Endodermal cell (in vitro differentiated cells): ENCODE results near the gene DLGAP1. TPM values are rescaled to one million over a fixed set of nuclear protein-coding genes. Genes with fewer than 3 reads are reported as not detected.

Experiments used
- DNase-seq: peaks from one replicate; pipeline ENCODE4 v3.0.0-alpha.2; 2017
- H3K27ac ChIP-seq: 2 replicates; pipeline ENCODE4 v1.5.1; 2013; ENCODE audit warnings: mild to moderate bottlenecking, low read depth, low read length, moderate library complexity
- H3K27me3 ChIP-seq: 2 replicates; pipeline ENCODE4 v1.6.1; 2013; ENCODE audit warnings: mild to moderate bottlenecking, low read length, moderate library complexity; ENCODE audit not compliant: insufficient read depth, control insufficient read depth, poor library complexity, severe bottlenecking
- H3K36me3 ChIP-seq: 2 replicates; pipeline ENCODE4 v1.7.0; 2013; ENCODE audit warnings: mild to moderate bottlenecking, low read length, moderate library complexity; ENCODE audit not compliant: control insufficient read depth, insufficient read depth
- H3K4me1 ChIP-seq: one replicate; pipeline ENCODE4 v1.7.0; 2013; ENCODE audit warnings: low read length; ENCODE audit not compliant: control insufficient read depth, insufficient read depth
- H3K4me3 ChIP-seq: 2 replicates; pipeline ENCODE4 v1.5.1; 2013; ENCODE audit warnings: mild to moderate bottlenecking, low read length, moderate library complexity
- H3K9ac ChIP-seq: 2 replicates; pipeline ENCODE4 v1.6.1; 2013; ENCODE audit warnings: mild to moderate bottlenecking, low read length, moderate library complexity; ENCODE audit not compliant: poor library complexity, severe bottlenecking; ENCODE audit errors: extremely low read depth
- H3K9me3 ChIP-seq: 2 replicates; pipeline ENCODE4 v1.6.1; 2013; ENCODE audit warnings: mild to moderate bottlenecking, low read length, moderate library complexity; ENCODE audit not compliant: control insufficient read depth
- H3K27ac Mint-ChIP-seq: 2 replicates; pipeline ENCODE4 v1.8.0; 2020; ENCODE audit warnings: mixed read lengths
- H3K27me3 Mint-ChIP-seq: 2 replicates; pipeline ENCODE4 v1.8.0; 2021; ENCODE audit warnings: mild to moderate bottlenecking, mixed read lengths; ENCODE audit not compliant: insufficient read depth
- H3K36me3 Mint-ChIP-seq: 2 replicates; pipeline ENCODE4 v1.8.0; 2020; ENCODE audit warnings: low read depth, mixed read lengths
- H3K4me1 Mint-ChIP-seq: 2 replicates; pipeline ENCODE4 v1.8.0; 2020; ENCODE audit warnings: mixed read lengths
- H3K4me3 Mint-ChIP-seq: 2 replicates; pipeline ENCODE4 v1.8.0; 2020; ENCODE audit warnings: mild to moderate bottlenecking, moderate library complexity, mixed read lengths
- H3K9me3 Mint-ChIP-seq: 2 replicates; pipeline ENCODE4 v1.8.0; 2020; ENCODE audit warnings: mild to moderate bottlenecking, mixed read lengths
- CTCF ChIP-seq: fragments of 200-600 bp; sonication (generic); conservative IDR thresholded peaks from 2 replicates; pipeline ENCODE4 v1.5.0; 2021; ENCODE audit warnings: antibody characterized with exemption, mild to moderate bottlenecking
- WGBS, 2 experiments: methylation state at CpG; one replicate each; pipeline versions ENCODE4 v1.1.5 to v1.1.7; 2013; ENCODE audit warnings: missing lambda C conversion rate in 2 of 2, mixed read lengths in 1 of 2; ENCODE audit not compliant: insufficient coverage in 1 of 2, insufficient read length in 1 of 2; 5-methylcytosine and 5-hydroxymethylcytosine counted together
- total RNA-seq, 2 donors: library from RNA; stranded (reverse); fragmentation: NEBNext Ultra II Directional in 1 of 2; extraction: Animal tissue kit (Norgen Biotek cat#: 25700) in 1 of 2; gene quantifications; 2 replicates in 1 of 2; 3 replicates in 1 of 2; pipeline ENCODE4 v1.2.1, GENCODE V29; 2021

The DLGAP1 gene
- total RNA-seq, 2 donors from 2014 or later: 11.5 to 21.5 TPM

- H3K4me3 Mint-ChIP-seq: no peak overlapping the region
- Histone ChIP-seq H3K4me3 (peak overlapping the region; percentile 47), H3K27me3 (no peaks in the 10 kb centered on the region), H3K9ac (no peak overlapping the region), H3K36me3 (peaks cover 16% of the 10 kb centered on the region), H3K4me1 (peaks cover 10% of the 10 kb centered on the region), H3K9me3 (no peaks in the 10 kb centered on the region), H3K27ac (no peak overlapping the region)
- H3K36me3 Mint-ChIP-seq: peaks cover 3% of the 10 kb centered on the region
- DNase-seq: no peak
- no peak for TF ChIP-seq CTCF
- no peaks in the 10 kb centered on the region for H3K9me3 Mint-ChIP-seq
- WGBS, 2 experiments: 54 to 57% methylated on average over 2 of the region's 2 CpGs
- peaks cover 12% of the 10 kb centered on the region for H3K27me3 Mint-ChIP-seq
- H3K4me1 Mint-ChIP-seq: peaks cover 18% of the 10 kb centered on the region
- no peak overlapping the region for H3K27ac Mint-ChIP-seq
Observed at GRCh38 chr18:4450065-4450658, 4.9 kb downstream of the DLGAP1 start.

- H3K9ac ChIP-seq: no peak overlapping the region
- H3K36me3 ChIP-seq: peaks cover 24% of the 10 kb centered on the region
- Mint-ChIP-seq H3K27ac (no peak overlapping the region), H3K4me1 (peaks cover 18% of the 10 kb centered on the region), H3K27me3 (no peaks in the 10 kb centered on the region), H3K9me3 (no peaks in the 10 kb centered on the region), H3K36me3 (peaks cover 3% of the 10 kb centered on the region), H3K4me3 (no peak overlapping the region)
- H3K4me3 ChIP-seq: no peak overlapping the region
- no peaks in the 10 kb centered on the region for H3K9me3 ChIP-seq
- WGBS, 2 experiments: 98 to 100% methylated on average over 2 to 4 of the region's 4 CpGs
- DNase-seq: no peak
- no peak overlapping the region for H3K27ac ChIP-seq
- H3K27me3 ChIP-seq: no peaks in the 10 kb centered on the region
- TF ChIP-seq CTCF: no peak
- H3K4me1 ChIP-seq: peaks cover 9% of the 10 kb centered on the region
Observed at GRCh38 chr18:4445902-4446301, 9.2 kb downstream of the DLGAP1 start.

- H3K4me1 Mint-ChIP-seq: peaks cover 3% of the 10 kb centered on the region
- Histone ChIP-seq H3K9ac (no peak overlapping the region), H3K9me3 (no peaks in the 10 kb centered on the region), H3K4me1 (no peaks in the 10 kb centered on the region), H3K36me3 (peaks cover 24% of the 10 kb centered on the region), H3K4me3 (no peak overlapping the region), H3K27ac (no peak overlapping the region), H3K27me3 (no peaks in the 10 kb centered on the region)
- no peak for DNase-seq
- H3K27ac Mint-ChIP-seq: no peak overlapping the region
- no peaks in the 10 kb centered on the region for H3K27me3 Mint-ChIP-seq
- H3K9me3 Mint-ChIP-seq: no peaks in the 10 kb centered on the region
- no peak for TF ChIP-seq CTCF
- peaks cover 3% of the 10 kb centered on the region for H3K36me3 Mint-ChIP-seq
- no peak overlapping the region for H3K4me3 Mint-ChIP-seq
Observed at GRCh38 chr18:4444306-4444705, 10.8 kb downstream of the DLGAP1 start.
